A375 (cell line): ENCODE data around the gene CARD18. TPM values are rescaled to one million over a fixed set of nuclear protein-coding genes. Genes with fewer than 3 reads are reported as not detected.

Source experiments
- total RNA-seq: library from RNA; depleted of rRNA; stranded (reverse); fragments of >200 nt; shearing (Covaris generic); gene quantifications from 2 replicates; pipeline ENCODE4 v1.2.3, GENCODE V29; 2014; rRNA removed

CARD18 gene
- not detected in 2 replicates for total RNA-seq

GRCh38 chr11:105139669-105140068 is at the start of gene CARD18:
CARD18 (minus strand) TSS chr11:105139769; CDS start chr11:105139726, 43 bp downstream.

Other genes with a start within 250 kb of the CARD18 start
- not detected in 2 replicates for gene CASP12, start 241.3 kb downstream of the CARD18 start, total RNA-seq
- gene CASP4, start 171.2 kb downstream of the CARD18 start, total RNA-seq, result 60.6 and 60.9 TPM in 2 replicates
- gene CASP5, start 116.6 kb downstream of the CARD18 start, total RNA-seq, result not detected in 2 replicates
- gene CASP1, start 104.6 kb downstream of the CARD18 start, total RNA-seq, result not detected in 2 replicates
- gene CARD16, start 94.4 kb downstream of the CARD18 start, total RNA-seq, result 0.40 TPM in 1 of 2 replicates, not detected in the other